Choroid plexus epithelial cell (primary cell): ENCODE data around the gene LRP11.
A peak's percentile ranks its signal among the peaks of the same experiment; 100 is the strongest.
"Not testable (repeated sequence)": the region's sequence is repeated elsewhere in the genome, so short reads cannot be mapped to it uniquely, and the experiment has no call there.

Experiments used
- DNase-seq: peaks from one replicate; pipeline ENCODE4 v3.0.0-alpha.2; 2010; ENCODE audit warnings: low read depth
- H3K4me3 ChIP-seq: 2 replicates; pipeline ENCODE4 v1.5.1; 2011; ENCODE audit warnings: low read depth, mild to moderate bottlenecking, control low read depth, low read length, moderate library complexity
- CTCF ChIP-seq: conservative IDR thresholded peaks from 2 replicates; pipeline ENCODE4 v1.5.1; 2011; ENCODE audit warnings: low read depth, mild to moderate bottlenecking, control low read depth, inconsistent platforms, low read length, moderate library complexity

LRP11 gene

GRCh38 chr6:149855741-149856140 is 8.4 kb downstream of the LRP11 start:
- no peak for TF ChIP-seq CTCF
- peak; percentile 22 for DNase-seq
- H3K4me3 ChIP-seq, result peak overlapping the region; percentile 25

DNA sequence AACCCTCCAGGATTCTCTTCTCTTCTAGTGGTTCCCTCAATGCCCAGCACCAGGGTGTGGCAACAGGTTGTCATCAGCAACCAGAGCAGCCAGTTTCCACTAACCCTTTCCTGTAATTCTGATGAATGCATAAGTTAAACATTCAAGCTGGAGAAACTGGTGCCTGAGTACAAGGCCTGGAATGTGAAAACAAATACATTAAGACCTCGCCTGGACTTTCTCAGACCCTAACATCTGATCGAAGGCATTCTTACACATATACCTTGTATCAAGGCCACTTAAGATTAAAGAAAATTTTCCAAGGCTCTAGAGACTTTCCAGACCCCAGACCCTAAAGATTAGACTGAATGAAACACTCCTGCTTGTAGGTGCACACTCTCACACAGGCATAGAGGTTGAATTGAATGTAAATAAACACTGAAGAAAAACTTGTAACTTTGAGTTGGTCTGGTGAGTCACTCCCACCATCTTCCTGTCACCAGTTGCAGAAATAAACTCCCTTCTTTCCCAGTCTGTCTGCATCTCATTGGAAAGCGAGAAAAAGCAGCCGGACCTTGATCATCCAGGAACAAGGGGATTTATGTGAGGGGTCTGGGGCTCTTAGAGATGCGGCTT is 9.0 kb downstream of the LRP11 start:
- no peak for TF ChIP-seq CTCF
- DNase-seq, result peak; percentile 94
- H3K4me3 ChIP-seq, result peak overlapping the region; percentile 25

DNA sequence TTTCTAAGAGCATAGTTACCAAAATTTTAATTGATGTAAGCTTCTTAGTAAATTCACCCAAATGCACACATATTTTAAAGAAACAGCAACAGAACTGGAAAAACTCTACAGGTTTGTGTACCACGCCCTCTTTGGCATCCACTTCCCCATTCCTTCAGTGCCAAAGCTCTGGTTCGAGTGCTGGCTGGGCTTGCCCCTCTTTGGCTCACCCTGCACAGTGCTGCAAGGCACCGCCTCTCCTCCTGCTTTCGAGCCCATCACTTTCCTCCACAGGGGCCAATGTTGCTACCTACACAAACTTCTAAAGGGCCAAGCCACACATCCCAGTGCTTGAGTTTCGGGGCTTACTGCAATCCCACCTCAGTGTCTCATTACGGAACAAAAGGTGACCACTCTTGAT is 9.6 kb downstream of the LRP11 start:
- no peak for DNase-seq
- no peak overlapping the region for H3K4me3 ChIP-seq
- no peak for TF ChIP-seq CTCF

DNA sequence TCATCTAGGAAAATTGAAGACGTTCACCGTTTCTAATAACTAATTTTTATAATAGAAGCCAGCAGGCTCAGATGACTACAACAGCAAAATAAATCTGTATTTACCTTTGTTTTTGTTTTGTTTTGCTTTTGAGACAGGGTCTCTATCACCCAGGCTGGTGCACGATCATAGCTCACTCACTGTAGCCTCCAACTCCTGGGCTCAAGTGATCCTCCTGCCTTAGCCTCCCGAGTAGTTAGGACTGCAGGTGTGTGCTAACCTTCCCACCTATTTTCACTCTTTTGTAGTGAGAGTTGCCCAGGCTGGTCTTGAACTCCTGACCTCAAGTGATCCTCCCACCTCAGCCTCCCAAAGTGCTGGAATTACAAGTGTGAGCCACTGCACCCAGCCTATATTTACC is 10.1 kb downstream of the LRP11 start:
- H3K4me3 ChIP-seq, DNase-seq: not testable (repeated sequence)

- no peak for DNase-seq
- no peak overlapping the region for H3K4me3 ChIP-seq
- no peak for TF ChIP-seq CTCF
These were observed 11.3 kb downstream of the LRP11 start for GRCh38 chr6:149852881-149853280.

GRCh38 chr6:149852180-149852579 is 12.0 kb downstream of the LRP11 start:
- no peak overlapping the region for H3K4me3 ChIP-seq
- TF ChIP-seq CTCF, result no peak
- DNase-seq, result peak; percentile 74

DNA sequence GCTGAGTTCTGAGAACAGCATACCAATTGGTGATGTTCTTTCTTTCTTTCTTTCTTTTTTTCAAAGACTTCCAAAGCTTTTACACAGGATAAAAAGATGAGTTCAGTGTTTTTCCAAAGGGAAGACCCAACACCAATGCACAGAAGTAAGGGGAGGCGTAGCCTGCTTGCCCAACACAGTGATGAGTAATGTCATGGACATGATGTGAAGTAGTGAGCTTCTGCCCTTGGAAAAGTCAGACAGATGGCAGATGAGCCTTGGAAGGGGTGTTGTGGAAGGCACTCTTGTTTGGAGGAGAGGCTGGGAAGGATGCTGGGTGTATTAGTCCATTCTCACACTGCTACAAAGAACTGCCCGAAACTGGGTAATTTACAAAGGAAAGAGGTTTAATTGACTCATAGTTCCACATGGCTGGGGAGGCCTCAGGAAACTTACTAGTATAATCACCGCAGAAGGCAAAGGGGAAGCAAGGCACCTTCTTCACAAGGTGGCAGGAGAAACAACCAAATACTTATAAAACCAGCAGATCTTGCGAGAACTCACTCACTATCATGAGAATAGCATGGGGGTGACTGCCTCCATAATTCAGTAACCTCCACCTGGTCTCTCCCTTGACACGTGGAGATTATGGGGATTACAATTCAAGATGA is 12.6 kb downstream of the LRP11 start:
- DNase-seq, result peak; percentile 68
- no peak overlapping the region for H3K4me3 ChIP-seq
- TF ChIP-seq CTCF, result no peak

- not testable (repeated sequence) for DNase-seq, H3K4me3 ChIP-seq
These were observed 15.8 kb downstream of the LRP11 start for GRCh38 chr6:149848343-149848742.
